OCI-LY1 (cell line): ENCODE measurements around the gene TOP3B.

Source experiments
- H2AFZ ChIP-seq: fragments of 200-600 bp; sonication (generic), shearing (Covaris generic); 2 replicates; pipeline ENCODE4 v1.6.0; 2014; ENCODE audit warnings: antibody characterized with exemption, mild to moderate bottlenecking, low read length
- H3F3A ChIP-seq: fragments of 200-600 bp; sonication (generic), shearing (Covaris generic); 2 replicates; pipeline ENCODE4 v1.6.0; 2014; ENCODE audit warnings: mild to moderate bottlenecking, antibody characterized with exemption, low read length, moderate library complexity; ENCODE audit not compliant: insufficient read depth
- H3K27ac ChIP-seq: fragments of 200-600 bp; sonication (generic); 2 replicates; pipeline ENCODE4 v1.5.1; 2014; ENCODE audit warnings: low read length, mixed run types, mild to moderate bottlenecking, low read depth; ENCODE audit not compliant: poor library complexity, severe bottlenecking
- H3K27me3 ChIP-seq: fragments of 200-600 bp; sonication (generic); 2 replicates; pipeline ENCODE4 v1.6.0; 2014; ENCODE audit warnings: antibody characterized with exemption, mild to moderate bottlenecking, low read length, moderate library complexity; ENCODE audit not compliant: insufficient read depth
- H3K36me3 ChIP-seq: fragments of 200-600 bp; sonication (generic); 2 replicates; pipeline ENCODE4 v1.6.1; 2014; ENCODE audit warnings: mild to moderate bottlenecking, antibody characterized with exemption, low read length, moderate library complexity, mixed read lengths; ENCODE audit not compliant: insufficient read depth
- H3K4me1 ChIP-seq: fragments of 200-600 bp; sonication (generic); 2 replicates; pipeline ENCODE4 v1.5.1; 2014; ENCODE audit warnings: mild to moderate bottlenecking, low read length, moderate library complexity; ENCODE audit not compliant: insufficient read depth, severe bottlenecking
- H3K4me2 ChIP-seq: fragments of 200-600 bp; sonication (generic), shearing (Covaris generic); 2 replicates; pipeline ENCODE4 v1.6.1; 2014; ENCODE audit warnings: low read length
- H3K4me3 ChIP-seq: fragments of 200-600 bp; sonication (generic); 2 replicates; pipeline ENCODE4 v1.5.1; 2014; ENCODE audit warnings: low read length, low read depth, mild to moderate bottlenecking, mixed read lengths; ENCODE audit not compliant: poor library complexity, severe bottlenecking
- H3K79me2 ChIP-seq: fragments of 200-600 bp; shearing (Covaris generic); 2 replicates; pipeline ENCODE4 v1.6.1; 2016; ENCODE audit warnings: mixed run types, low read length, mixed read lengths; ENCODE audit not compliant: insufficient read depth
- H3K9ac ChIP-seq: fragments of 200-600 bp; sonication (generic), shearing (Covaris generic); 2 replicates; pipeline ENCODE4 v1.6.1; 2014; ENCODE audit warnings: mild to moderate bottlenecking, low read length, mixed read lengths
- H3K9me2 ChIP-seq: fragments of 200-600 bp; sonication (generic), shearing (Covaris generic); 2 replicates; pipeline ENCODE4 v1.6.1; 2014; ENCODE audit warnings: low read depth, mild to moderate bottlenecking, low read length, mixed read lengths
- H3K9me3 ChIP-seq: fragments of 200-600 bp; shearing (Covaris generic); 2 replicates; pipeline ENCODE4 v1.6.1; 2014; ENCODE audit warnings: low read length, mixed read lengths
- H4K20me1 ChIP-seq: fragments of 200-600 bp; sonication (generic), shearing (Covaris generic); 2 replicates; pipeline ENCODE4 v1.6.0; 2016; ENCODE audit warnings: mild to moderate bottlenecking, low read length; ENCODE audit not compliant: insufficient read depth
- EZH2 ChIP-seq: fragments of 200-600 bp; sonication (generic), shearing (Covaris generic); IDR thresholded peaks from 2 replicates; pipeline ENCODE4 v1.8.0; 2017; ENCODE audit warnings: borderline replicate concordance, mixed run types, mild to moderate bottlenecking, antibody characterized with exemption, low read length, moderate library complexity, mixed read lengths
- TF ChIP-seq, protein P1 (sequence below): fragments of 200-600 bp; sonication (generic), shearing (Covaris generic); IDR thresholded peaks from 2 replicates; pipeline ENCODE4 v1.5.1; 2017; ENCODE audit warnings: mild to moderate bottlenecking, antibody characterized with exemption, low read length, moderate library complexity, mixed read lengths

Gene TOP3B

GRCh38 chr22:21948824-21949568, 33.6 kb downstream of the TOP3B start:
- no peak overlapping the region for H3K4me3 ChIP-seq
- no peaks in the 10 kb centered on the region for H3K79me2 ChIP-seq
- H3K9me3 ChIP-seq = no peaks in the 10 kb centered on the region
- H2AFZ ChIP-seq = no peak overlapping the region
- H3K4me2 ChIP-seq = no peak overlapping the region
- TF ChIP-seq, protein P1, sequence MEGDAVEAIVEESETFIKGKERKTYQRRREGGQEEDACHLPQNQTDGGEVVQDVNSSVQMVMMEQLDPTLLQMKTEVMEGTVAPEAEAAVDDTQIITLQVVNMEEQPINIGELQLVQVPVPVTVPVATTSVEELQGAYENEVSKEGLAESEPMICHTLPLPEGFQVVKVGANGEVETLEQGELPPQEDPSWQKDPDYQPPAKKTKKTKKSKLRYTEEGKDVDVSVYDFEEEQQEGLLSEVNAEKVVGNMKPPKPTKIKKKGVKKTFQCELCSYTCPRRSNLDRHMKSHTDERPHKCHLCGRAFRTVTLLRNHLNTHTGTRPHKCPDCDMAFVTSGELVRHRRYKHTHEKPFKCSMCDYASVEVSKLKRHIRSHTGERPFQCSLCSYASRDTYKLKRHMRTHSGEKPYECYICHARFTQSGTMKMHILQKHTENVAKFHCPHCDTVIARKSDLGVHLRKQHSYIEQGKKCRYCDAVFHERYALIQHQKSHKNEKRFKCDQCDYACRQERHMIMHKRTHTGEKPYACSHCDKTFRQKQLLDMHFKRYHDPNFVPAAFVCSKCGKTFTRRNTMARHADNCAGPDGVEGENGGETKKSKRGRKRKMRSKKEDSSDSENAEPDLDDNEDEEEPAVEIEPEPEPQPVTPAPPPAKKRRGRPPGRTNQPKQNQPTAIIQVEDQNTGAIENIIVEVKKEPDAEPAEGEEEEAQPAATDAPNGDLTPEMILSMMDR = no peak
- TF ChIP-seq EZH2 = no peak
- no peaks in the 10 kb centered on the region for H3F3A ChIP-seq
- peaks cover 9% of the 10 kb centered on the region for H3K4me1 ChIP-seq
- no peaks in the 10 kb centered on the region; the same call in 1 of the 2 replicates for H3K36me3 ChIP-seq
- no peak overlapping the region for H3K9ac ChIP-seq
- H3K27me3 ChIP-seq = no peaks in the 10 kb centered on the region
- H4K20me1 ChIP-seq = no peaks in the 10 kb centered on the region
- no peaks in the 10 kb centered on the region for H3K9me2 ChIP-seq
- no peak overlapping the region for H3K27ac ChIP-seq

GRCh38 chr22:21948390-21948789, 34.2 kb downstream of the TOP3B start:
- no peaks in the 10 kb centered on the region for H3K27me3 ChIP-seq
- no peaks in the 10 kb centered on the region for H3F3A ChIP-seq
- no peak overlapping the region for H3K9ac ChIP-seq
- H3K9me3 ChIP-seq = no peaks in the 10 kb centered on the region
- no peak overlapping the region for H3K4me3 ChIP-seq
- TF ChIP-seq, protein P1 = no peak
- TF ChIP-seq EZH2 = no peak
- H3K36me3 ChIP-seq = no peaks in the 10 kb centered on the region; the same call in 1 of the 2 replicates
- no peaks in the 10 kb centered on the region for H4K20me1 ChIP-seq
- H2AFZ ChIP-seq = no peak overlapping the region
- no peak overlapping the region for H3K27ac ChIP-seq
- H3K9me2 ChIP-seq = no peaks in the 10 kb centered on the region
- peaks cover 9% of the 10 kb centered on the region for H3K4me1 ChIP-seq
- H3K79me2 ChIP-seq = no peaks in the 10 kb centered on the region
- H3K4me2 ChIP-seq = no peak overlapping the region

DNA sequence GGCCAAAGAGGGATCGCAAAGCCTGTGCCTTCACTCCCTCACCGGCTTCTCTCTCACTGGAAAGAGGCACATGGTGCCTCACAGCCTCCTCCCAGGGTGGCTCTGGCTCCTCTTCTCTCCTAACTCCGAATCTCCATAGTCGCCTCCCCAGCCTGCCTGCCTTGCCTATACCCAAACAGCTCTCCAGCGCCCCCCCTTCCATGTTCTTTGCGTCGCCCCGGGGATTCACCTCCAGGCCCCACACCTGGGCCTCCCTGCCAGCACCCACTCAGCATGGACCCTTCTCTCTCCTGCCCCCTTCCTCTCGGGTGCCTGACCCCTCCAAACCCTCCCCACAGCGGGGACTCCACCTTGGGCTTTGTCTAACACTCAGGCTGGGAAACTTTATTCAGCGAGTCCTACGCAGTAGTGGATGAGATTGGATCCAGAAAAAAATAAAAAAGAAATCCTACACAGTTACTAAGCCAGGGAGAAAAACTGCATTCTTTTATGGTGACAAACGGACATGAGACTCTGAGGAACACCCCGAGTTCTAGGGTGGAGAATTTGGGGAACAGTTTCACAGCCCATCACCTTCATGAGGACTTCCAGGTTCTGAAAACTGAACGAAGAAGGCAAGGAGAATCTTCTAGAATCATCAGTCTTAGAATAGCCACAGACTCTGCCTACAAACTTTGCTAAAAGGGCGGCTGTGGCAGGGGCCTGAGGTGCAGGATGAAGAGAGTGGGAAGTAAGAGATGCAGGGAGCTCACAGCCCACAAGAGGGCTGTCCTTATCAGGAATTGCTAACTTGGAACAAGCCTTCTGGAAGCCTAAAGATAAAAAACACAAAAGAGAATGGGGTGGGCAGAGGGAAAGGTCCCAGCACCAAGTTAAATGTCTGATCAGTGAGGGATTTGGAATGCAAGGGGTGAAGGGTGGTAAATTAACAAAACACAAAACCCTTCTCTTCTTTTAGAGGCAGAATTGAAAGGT, 35.3 kb downstream of the TOP3B start:
- H3K36me3 ChIP-seq = no peaks in the 10 kb centered on the region; the same call in 1 of the 2 replicates
- H3K27me3 ChIP-seq = no peaks in the 10 kb centered on the region
- no peaks in the 10 kb centered on the region for H3K79me2 ChIP-seq
- no peaks in the 10 kb centered on the region for H4K20me1 ChIP-seq
- peaks cover 9% of the 10 kb centered on the region for H3K4me1 ChIP-seq
- no peak overlapping the region for H2AFZ ChIP-seq
- TF ChIP-seq, protein P1 = no peak; the same call in 1 of the 2 replicates
- no peak for TF ChIP-seq EZH2
- H3K9ac ChIP-seq = no peak overlapping the region
- no peak overlapping the region for H3K27ac ChIP-seq
- no peaks in the 10 kb centered on the region for H3K9me3 ChIP-seq
- H3F3A ChIP-seq = no peaks in the 10 kb centered on the region
- H3K4me2 ChIP-seq = no peak overlapping the region
- H3K9me2 ChIP-seq = no peaks in the 10 kb centered on the region
- H3K4me3 ChIP-seq = no peak overlapping the region
